WI38 (cell line): ENCODE data around the gene ZSWIM6.

ENCODE experiments used
- H3K4me3 ChIP-seq: 2 replicates; pipeline ENCODE4 v1.5.1; 2011; ENCODE audit warnings: low read depth, mild to moderate bottlenecking, control low read depth, low read length
- TF ChIP-seq, protein P1 (sequence below): IDR thresholded peaks from 2 replicates; pipeline ENCODE4 v1.5.1; 2012; ENCODE audit warnings: low read depth, mild to moderate bottlenecking, control low read depth, low read length

The ZSWIM6 gene

DNA sequence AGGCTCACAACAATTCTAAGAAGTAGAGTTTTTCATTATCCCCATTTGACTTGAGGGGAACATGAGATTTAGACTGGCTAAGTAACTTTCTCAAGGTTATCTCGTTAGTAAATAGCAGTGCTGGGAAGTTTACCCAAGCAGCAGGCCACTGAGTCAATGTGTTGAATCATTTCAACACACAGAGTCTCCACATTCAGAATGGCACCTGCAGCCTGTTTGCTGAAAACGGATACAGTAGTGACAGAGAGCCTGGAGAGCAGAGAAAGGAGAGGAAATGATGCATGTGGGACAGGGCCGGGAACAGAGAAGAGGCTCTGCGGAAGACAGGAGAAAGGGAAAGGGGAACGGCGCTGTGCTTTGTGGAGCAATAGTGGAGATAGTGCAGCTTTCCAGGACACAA, 33.5 kb upstream of the ZSWIM6 start:
- H3K4me3 ChIP-seq: peak overlapping the region; percentile 23; the same call in 1 of the 2 replicates
- TF ChIP-seq, protein P1, sequence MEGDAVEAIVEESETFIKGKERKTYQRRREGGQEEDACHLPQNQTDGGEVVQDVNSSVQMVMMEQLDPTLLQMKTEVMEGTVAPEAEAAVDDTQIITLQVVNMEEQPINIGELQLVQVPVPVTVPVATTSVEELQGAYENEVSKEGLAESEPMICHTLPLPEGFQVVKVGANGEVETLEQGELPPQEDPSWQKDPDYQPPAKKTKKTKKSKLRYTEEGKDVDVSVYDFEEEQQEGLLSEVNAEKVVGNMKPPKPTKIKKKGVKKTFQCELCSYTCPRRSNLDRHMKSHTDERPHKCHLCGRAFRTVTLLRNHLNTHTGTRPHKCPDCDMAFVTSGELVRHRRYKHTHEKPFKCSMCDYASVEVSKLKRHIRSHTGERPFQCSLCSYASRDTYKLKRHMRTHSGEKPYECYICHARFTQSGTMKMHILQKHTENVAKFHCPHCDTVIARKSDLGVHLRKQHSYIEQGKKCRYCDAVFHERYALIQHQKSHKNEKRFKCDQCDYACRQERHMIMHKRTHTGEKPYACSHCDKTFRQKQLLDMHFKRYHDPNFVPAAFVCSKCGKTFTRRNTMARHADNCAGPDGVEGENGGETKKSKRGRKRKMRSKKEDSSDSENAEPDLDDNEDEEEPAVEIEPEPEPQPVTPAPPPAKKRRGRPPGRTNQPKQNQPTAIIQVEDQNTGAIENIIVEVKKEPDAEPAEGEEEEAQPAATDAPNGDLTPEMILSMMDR: no peak

DNA sequence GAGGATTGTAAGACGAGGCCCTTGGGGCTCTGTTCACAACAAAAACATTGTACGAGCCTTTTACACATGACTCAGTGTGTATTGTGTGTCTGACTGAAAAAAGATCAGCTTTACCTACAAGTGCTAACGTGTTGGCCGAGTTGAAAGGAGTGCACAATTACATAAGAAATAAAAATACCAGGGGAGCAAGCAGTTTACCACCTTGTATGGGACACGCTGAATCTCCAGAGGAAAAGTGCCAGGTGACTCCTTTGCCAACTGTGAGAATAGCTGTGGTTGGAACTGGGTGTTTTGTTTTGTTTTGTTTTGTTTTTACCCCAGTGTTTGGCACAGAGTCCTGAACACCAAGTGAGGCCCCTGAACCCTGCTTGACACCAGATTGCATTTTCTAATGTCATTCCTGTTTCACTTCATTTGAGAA, 32.8 kb upstream of the ZSWIM6 start:
- H3K4me3 ChIP-seq: peak overlapping the region; percentile 23; the same call in 1 of the 2 replicates
- TF ChIP-seq, protein P1: no peak

DNA sequence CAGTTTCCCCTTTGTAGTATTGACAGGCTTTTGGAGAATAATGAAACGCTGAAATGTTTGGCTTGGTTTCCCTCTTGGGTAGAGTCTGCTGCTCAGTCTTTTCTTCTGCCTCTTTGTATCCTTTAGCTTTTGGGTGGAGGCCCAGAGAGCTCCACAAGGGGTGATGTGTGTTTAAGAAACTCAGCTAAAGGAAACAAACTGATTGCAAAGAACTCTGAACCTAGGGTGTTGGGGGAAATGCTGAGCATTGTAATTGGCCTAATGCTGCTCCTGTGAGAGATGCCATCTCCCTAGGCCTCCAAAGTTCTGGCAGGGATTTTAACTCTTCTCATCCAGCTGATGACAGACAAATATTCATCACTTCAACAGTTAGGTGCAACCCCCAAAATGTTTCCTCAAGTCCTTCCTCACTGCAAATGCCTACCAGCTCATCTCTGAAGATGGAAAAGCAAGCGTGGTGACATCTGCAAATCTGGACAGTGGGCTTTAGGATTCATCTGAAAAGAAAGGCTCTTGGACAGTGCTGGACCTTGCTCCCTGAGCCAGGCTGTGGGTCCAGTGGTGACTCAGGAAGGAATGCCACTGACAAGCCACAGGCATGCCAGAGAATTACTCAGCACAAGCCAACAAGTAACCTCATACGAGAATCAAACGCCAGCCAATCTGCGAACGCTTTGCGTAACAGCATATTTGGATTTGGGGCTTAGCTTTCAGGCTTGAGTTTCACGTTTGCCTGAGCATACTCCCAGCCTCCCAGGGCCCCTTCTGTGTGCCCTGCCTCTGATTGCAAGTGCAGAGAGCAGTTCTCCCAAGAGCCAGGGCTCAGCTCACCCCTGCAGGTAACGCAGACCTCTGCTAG, 30.5 kb upstream of the ZSWIM6 start:
- TF ChIP-seq, protein P1: no peak
- H3K4me3 ChIP-seq: peak overlapping the region; percentile 60

DNA sequence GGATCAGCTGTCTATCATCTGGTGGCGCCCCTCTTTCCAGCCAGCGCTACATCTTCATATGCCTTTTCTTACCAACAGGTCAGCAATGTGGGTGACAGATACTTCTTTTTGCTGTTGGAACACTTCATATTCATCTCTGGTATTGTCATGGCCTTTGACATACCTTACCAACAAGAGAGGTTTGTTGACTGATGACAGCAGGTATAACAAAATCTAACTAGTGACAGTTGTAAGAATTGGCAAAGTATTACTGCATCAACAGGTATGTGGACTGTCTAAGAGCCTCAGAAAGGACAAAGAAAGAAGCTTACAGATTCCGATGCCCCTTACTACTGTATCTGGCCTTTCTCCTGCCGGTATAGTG, 29.9 kb upstream of the ZSWIM6 start:
- H3K4me3 ChIP-seq: peak overlapping the region; percentile 60
- TF ChIP-seq, protein P1: no peak

DNA sequence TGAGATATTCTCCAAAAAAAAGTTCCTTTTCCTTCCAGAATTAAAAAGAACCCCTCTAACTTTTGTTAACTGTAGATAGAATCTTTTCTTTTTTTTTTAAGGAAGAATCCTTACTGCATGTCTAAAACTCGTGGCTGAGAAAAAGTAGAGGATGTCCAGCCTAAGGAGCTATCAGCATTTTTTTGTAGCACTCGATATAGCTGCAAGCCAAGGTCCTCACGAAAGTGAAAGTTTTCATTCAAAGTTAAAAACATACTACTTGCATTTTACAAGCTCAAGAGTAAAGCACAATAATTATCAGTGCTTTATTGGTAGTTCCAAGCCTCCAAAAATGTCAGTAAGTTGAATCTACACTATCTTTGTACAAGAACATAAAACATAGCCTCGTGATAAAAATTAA, 28.7 kb upstream of the ZSWIM6 start:
- peak overlapping the region; percentile 60 for H3K4me3 ChIP-seq

DNA sequence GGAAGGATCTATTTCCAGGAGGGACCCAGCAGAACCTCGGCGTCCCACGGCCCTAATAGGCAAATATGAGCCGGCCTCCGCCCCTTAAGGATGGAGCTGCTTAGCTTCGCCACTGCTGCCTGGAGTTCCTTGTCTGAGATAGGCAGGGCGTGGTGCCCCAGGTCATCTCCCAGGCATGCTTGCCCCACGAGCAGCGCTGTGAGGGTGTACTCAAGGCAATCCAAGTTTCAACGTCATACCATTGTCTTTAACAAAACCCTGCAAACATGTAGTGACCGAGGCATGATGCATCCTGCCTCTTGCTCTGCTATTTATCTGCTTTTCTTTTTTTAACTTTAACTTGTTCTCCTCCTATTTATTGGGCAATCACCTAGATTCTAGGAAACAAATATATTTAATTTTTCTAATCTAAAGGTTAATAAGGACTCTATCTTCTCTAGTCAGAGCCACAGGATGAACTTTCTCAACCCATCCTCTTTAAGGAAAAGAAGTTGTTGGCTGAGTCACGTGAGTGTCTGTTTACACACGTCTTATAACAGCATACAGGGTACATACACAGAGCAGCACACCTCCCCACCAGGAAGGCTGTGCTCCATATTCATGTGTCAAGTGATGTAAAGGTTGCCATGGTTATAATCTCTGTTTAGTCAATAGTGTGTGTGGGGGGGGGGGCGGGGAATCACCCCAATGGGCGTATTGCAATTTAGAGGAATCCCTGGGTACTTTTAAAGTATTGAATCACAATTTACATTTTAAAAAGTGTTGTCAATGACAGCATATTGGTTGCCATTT, 27.3 kb upstream of the ZSWIM6 start:
- H3K4me3 ChIP-seq: peak overlapping the region; percentile 60
- TF ChIP-seq, protein P1: no peak

More for the DNA sequence above, 28.7 kb upstream of the ZSWIM6 start:
- TF ChIP-seq, protein P1: no peak

DNA sequence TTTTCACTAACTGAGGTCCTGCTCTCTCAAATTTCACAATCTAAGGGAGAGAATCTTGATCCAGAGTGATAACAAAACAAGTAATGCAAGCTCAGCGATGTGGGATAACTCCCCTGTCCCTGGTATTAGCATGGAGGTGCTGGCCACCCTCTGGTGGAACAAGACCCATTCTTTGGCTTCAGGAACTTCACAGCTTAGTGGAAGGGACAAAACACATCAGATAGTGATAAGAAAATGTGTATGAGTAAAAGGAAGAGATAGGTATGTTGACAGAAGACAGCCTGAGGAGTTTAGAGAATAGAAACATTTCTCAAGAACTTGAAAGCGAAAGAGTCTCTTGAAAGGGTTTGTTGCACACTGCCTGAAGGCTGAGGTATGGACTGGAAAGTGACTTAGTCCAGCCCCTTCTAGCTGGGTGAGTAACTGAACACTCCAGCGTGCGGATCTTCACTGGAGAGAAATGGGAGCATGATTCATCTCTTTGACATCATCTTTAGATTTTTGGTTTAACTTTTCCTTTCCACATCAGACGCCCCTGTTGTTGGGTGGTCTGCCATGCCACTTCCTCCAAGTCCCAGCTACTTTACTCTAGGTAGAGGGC, 25.4 kb upstream of the ZSWIM6 start:
- TF ChIP-seq, protein P1: no peak
- peak overlapping the region; percentile 30 for H3K4me3 ChIP-seq
